ENCODE results near the gene CLRN1. TPM values are rescaled to one million over a fixed set of nuclear protein-coding genes. Genes with fewer than 3 reads are reported as not detected.

The CLRN1 gene
- total RNA-seq, 4 donors from 2014 or later: 0.14 TPM; not detected in 3

DNA sequence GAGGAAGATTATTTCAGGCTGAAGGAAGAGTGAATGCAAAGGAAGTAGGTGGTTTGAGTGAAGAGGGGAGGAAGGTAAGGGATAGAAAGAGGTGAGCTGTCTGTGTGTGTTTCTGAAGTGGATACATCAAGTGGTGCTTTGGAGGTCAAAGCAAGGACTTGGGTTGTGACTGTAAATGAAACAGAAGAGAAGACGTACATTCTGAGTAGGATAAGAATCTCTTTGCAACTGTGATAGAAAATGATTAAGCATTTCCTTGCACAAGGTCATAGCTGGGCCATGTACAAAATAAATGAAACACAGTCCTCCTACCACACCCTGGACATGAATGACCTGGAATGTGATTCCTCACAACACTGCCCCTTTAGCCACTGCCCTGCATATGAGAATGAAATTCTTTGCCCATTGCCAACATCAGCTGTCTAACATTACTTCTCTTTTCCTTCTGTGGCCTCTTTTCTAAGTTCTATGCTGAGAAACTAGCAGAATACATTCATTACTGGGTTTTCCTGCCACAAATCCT lies 39.0 kb downstream of the CLRN1 start:
- in situ Hi-C loops (cut with MboI; ENCODE audit: low pct_ligation_motif_present in 1 of 4, low pct_unique_long_range_greater_than_20kb in 1 of 4, low sequenced_read_pairs in 3 of 4) (no loop called here), intact Hi-C loops (cut with DNase I; ENCODE audit: low total_unique reads) (no loop called here)
- 27 to 40% methylated on average over 1 of the region's 1 CpG for WGBS, 2 donors (ENCODE audit: low coverage in 1 of 2)
- H3K36me3 ChIP-seq: no peaks in the 10 kb centered on the region
- H3K27me3 ChIP-seq: no peaks in the 10 kb centered on the region
- TF ChIP-seq EP300 (IDR thresholded peaks at IDR 0.05; ENCODE audit: low read depth) (no peak), POLR2A (IDR thresholded peaks at IDR 0.05) (no peak), POLR2AphosphoS5 (IDR thresholded peaks at IDR 0.05) (no peak)
- TF ChIP-seq, protein P1, sequence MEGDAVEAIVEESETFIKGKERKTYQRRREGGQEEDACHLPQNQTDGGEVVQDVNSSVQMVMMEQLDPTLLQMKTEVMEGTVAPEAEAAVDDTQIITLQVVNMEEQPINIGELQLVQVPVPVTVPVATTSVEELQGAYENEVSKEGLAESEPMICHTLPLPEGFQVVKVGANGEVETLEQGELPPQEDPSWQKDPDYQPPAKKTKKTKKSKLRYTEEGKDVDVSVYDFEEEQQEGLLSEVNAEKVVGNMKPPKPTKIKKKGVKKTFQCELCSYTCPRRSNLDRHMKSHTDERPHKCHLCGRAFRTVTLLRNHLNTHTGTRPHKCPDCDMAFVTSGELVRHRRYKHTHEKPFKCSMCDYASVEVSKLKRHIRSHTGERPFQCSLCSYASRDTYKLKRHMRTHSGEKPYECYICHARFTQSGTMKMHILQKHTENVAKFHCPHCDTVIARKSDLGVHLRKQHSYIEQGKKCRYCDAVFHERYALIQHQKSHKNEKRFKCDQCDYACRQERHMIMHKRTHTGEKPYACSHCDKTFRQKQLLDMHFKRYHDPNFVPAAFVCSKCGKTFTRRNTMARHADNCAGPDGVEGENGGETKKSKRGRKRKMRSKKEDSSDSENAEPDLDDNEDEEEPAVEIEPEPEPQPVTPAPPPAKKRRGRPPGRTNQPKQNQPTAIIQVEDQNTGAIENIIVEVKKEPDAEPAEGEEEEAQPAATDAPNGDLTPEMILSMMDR (IDR thresholded peaks at IDR 0.05): no peak
- no peak overlapping the region for H3K4me3 ChIP-seq
- no peaks in the 10 kb centered on the region for H3K9me3 ChIP-seq
- DNase-seq: no peak
- H3K27ac ChIP-seq: no peak overlapping the region
- no peaks in the 10 kb centered on the region for H3K4me1 ChIP-seq

DNA sequence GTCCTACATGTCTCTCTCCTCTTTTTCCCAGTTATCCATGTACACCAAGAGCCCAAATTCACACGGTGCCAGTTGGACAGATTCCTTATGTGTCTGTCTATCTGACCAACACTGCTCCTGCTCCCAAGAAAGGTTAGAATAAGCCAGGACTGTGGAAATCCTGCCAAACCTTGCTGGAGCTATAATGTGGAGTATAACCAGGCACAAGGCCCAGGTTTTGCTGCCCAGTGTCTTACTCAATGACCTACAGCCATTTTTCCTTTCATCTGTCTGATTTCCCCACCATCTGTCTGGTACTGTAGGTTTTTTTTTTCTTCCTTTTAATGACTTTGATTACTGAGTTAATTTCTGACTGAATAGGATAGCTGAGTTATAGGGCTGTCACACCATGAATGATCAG lies 40.8 kb downstream of the CLRN1 start:
- intact Hi-C loops (cut with DNase I; ENCODE audit: low total_unique reads) (no loop called here), in situ Hi-C loops (cut with MboI; ENCODE audit: low pct_ligation_motif_present in 1 of 4, low pct_unique_long_range_greater_than_20kb in 1 of 4, low sequenced_read_pairs in 3 of 4) (no loop called here)
- WGBS, 2 donors (ENCODE audit: low coverage in 1 of 2): 83% methylated on average over 1 of the region's 1 CpG; no CpG with 5 or more reads in 1 of the 2 donors
- no peak overlapping the region for H3K4me3 ChIP-seq
- no peaks in the 10 kb centered on the region for H3K27me3 ChIP-seq
- no peaks in the 10 kb centered on the region for H3K36me3 ChIP-seq
- no peak overlapping the region for H3K27ac ChIP-seq
- TF ChIP-seq POLR2AphosphoS5 (IDR thresholded peaks at IDR 0.05) (no peak), POLR2A (IDR thresholded peaks at IDR 0.05) (no peak), EP300 (IDR thresholded peaks at IDR 0.05; ENCODE audit: low read depth) (no peak)
- TF ChIP-seq, protein P1 (IDR thresholded peaks at IDR 0.05): no peak
- no peaks in the 10 kb centered on the region for H3K9me3 ChIP-seq
- no peaks in the 10 kb centered on the region for H3K4me1 ChIP-seq
- no peak for DNase-seq

DNA sequence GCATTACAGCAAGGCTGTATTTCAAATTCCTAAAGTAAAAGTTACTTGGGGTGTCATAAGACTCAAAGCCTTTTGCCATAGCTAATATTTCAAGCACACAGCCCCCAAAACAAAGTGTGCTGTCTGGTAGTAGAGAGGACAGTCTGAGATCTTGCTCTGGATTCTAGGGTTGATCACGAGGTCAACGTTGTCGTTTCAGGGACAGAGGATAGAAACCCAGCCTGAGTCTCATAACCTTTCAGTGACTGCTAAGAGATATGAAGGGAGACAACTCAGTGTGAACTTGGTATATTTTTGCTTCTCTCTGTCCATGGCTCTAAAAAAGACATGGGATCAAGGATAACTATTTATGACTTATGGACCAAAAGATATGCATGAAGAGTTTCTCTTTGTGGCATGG lies 41.7 kb downstream of the CLRN1 start:
- H3K4me1 ChIP-seq: peaks cover 0 to under 1% (median 0%) of the 10 kb centered on the region in 4 donors
- WGBS, 2 donors (ENCODE audit: low coverage in 1 of 2): 50 to 74% methylated on average over 2 to 3 of the region's 3 CpGs
- no peak overlapping the region for H3K4me3 ChIP-seq
- no peaks in the 10 kb centered on the region for H3K36me3 ChIP-seq
- TF ChIP-seq POLR2AphosphoS5 (IDR thresholded peaks at IDR 0.05): no peak
- TF ChIP-seq, protein P1 (IDR thresholded peaks at IDR 0.05): no peak
- no peak for TF ChIP-seq EP300 (IDR thresholded peaks at IDR 0.05; ENCODE audit: low read depth)
- no peak for TF ChIP-seq POLR2A (IDR thresholded peaks at IDR 0.05)
- H3K27ac ChIP-seq: no peak overlapping the region
- no peaks in the 10 kb centered on the region for H3K27me3 ChIP-seq
- H3K9me3 ChIP-seq: no peaks in the 10 kb centered on the region
- in situ Hi-C loops (cut with MboI; ENCODE audit: low pct_ligation_motif_present in 1 of 4, low pct_unique_long_range_greater_than_20kb in 1 of 4, low sequenced_read_pairs in 3 of 4) (no loop called here), intact Hi-C loops (cut with DNase I; ENCODE audit: low total_unique reads) (no loop called here)
- DNase-seq: no peak

DNA sequence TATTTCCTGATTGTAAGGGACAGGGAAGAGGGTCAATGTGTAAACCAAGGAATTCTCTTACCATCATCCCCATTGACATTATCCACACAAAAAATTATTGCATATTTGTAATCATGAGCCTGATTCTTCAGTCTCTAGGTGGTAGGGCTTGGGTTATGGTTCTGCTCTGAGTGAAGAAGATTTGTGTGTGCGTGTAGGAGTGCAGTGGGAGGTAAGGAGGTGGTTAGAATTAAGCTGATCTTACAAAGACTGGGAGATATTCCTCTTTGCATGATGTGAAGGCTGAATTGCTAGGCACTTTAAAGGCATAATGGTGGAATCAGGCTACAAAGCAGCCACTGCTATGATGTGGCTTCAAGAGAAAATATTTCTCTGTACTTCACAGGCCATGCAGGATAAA lies 44.3 kb downstream of the CLRN1 start:
- in situ Hi-C loops (cut with MboI; ENCODE audit: low pct_ligation_motif_present in 1 of 4, low pct_unique_long_range_greater_than_20kb in 1 of 4, low sequenced_read_pairs in 3 of 4) (no loop called here), intact Hi-C loops (cut with DNase I; ENCODE audit: low total_unique reads) (no loop called here)
- H3K27ac ChIP-seq: no peak overlapping the region
- WGBS, 2 donors (ENCODE audit: low coverage in 1 of 2): 94% methylated on average over 1 of the region's 1 CpG; no CpG with 5 or more reads in 1 of the 2 donors
- TF ChIP-seq POLR2A (IDR thresholded peaks at IDR 0.05): no peak
- TF ChIP-seq, protein P1 (IDR thresholded peaks at IDR 0.05): no peak
- TF ChIP-seq EP300 (IDR thresholded peaks at IDR 0.05; ENCODE audit: low read depth): no peak
- no peak for TF ChIP-seq POLR2AphosphoS5 (IDR thresholded peaks at IDR 0.05)
- H3K4me1 ChIP-seq: peaks cover 0 to 3% (median 0%) of the 10 kb centered on the region in 4 donors
- DNase-seq: no peak
- no peaks in the 10 kb centered on the region for H3K36me3 ChIP-seq
- no peaks in the 10 kb centered on the region for H3K27me3 ChIP-seq
- no peak overlapping the region for H3K4me3 ChIP-seq
- no peaks in the 10 kb centered on the region for H3K9me3 ChIP-seq

Measured in transverse colon (tissue), 4 donors.